HL-60 (cell line): ENCODE data around the gene CRELD2.
A peak's percentile ranks its signal among the peaks of the same experiment; 100 is the strongest.

Experiments used
- DNase-seq, 2 experiments: peaks; one replicate each; pipeline ENCODE4 v3.0.0-alpha.2; 2010 to 2020; ENCODE audit warnings: low read depth in 1 of 2, low spot score in 1 of 2
- H3K27ac ChIP-seq: fragments of 250-450 bp; sonication (Bioruptor Pico); replicated peaks from 2 replicates; pipeline ENCODE4 v1.5.1; 2020; ENCODE audit warnings: mild to moderate bottlenecking, moderate library complexity
- H3K27me3 ChIP-seq: fragments of 250-450 bp; sonication (Bioruptor Pico); 2 replicates; pipeline ENCODE4 v1.5.1; 2021; ENCODE audit warnings: mild to moderate bottlenecking, moderate library complexity; ENCODE audit not compliant: insufficient read depth, poor library complexity, severe bottlenecking
- H3K4me3 ChIP-seq: replicated peaks from 2 replicates; pipeline ENCODE4 v1.5.1; 2011; ENCODE audit warnings: mild to moderate bottlenecking, control low read depth, low read length; ENCODE audit not compliant: insufficient read depth
- GABPA ChIP-seq: IDR thresholded peaks from 2 replicates; pipeline ENCODE4 v1.6.1; 2012; ENCODE audit warnings: low read depth
- POLR2AphosphoS5 ChIP-seq: IDR thresholded peaks from 2 replicates; pipeline ENCODE4 v1.6.1; 2012; ENCODE audit warnings: low read depth
- SPI1 ChIP-seq: IDR thresholded peaks from 2 replicates; pipeline ENCODE4 v1.6.1; 2012; ENCODE audit warnings: low read depth, mild to moderate bottlenecking, borderline replicate concordance
- TF ChIP-seq, protein P1 (sequence below): IDR thresholded peaks from 2 replicates; pipeline ENCODE4 v1.6.1; 2012; ENCODE audit warnings: low read depth; ENCODE audit not compliant: insufficient replicate concordance
- TF ChIP-seq, protein P2 (sequence below): IDR thresholded peaks from one replicate; pipeline ENCODE4 v1.5.1; 2011; ENCODE audit warnings: low read length, control low read depth, inconsistent platforms; ENCODE audit not compliant: insufficient read depth

CRELD2 gene

DNA sequence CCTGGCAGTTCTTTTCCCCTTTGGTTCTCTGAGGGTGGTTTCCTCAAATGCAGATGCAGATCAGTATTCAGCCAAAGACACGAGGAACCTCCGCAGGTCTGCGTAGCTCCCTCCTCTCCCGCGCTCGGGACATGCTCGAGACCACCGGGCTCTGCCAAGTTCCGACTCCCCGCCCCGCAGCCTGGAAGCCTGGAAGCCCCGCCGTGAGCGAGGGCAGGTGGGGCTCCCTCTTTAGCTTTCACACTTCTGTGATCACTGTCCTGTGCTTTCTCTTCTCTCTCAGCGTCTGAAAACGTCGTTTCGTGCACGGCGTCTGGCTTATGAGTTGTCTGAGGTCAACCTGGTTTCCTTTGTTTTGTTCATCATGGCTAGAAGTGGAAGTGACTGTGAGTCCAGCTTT lies 38.2 kb upstream of the CRELD2 start:
- no peak for TF ChIP-seq POLR2AphosphoS5
- TF ChIP-seq, protein P1, sequence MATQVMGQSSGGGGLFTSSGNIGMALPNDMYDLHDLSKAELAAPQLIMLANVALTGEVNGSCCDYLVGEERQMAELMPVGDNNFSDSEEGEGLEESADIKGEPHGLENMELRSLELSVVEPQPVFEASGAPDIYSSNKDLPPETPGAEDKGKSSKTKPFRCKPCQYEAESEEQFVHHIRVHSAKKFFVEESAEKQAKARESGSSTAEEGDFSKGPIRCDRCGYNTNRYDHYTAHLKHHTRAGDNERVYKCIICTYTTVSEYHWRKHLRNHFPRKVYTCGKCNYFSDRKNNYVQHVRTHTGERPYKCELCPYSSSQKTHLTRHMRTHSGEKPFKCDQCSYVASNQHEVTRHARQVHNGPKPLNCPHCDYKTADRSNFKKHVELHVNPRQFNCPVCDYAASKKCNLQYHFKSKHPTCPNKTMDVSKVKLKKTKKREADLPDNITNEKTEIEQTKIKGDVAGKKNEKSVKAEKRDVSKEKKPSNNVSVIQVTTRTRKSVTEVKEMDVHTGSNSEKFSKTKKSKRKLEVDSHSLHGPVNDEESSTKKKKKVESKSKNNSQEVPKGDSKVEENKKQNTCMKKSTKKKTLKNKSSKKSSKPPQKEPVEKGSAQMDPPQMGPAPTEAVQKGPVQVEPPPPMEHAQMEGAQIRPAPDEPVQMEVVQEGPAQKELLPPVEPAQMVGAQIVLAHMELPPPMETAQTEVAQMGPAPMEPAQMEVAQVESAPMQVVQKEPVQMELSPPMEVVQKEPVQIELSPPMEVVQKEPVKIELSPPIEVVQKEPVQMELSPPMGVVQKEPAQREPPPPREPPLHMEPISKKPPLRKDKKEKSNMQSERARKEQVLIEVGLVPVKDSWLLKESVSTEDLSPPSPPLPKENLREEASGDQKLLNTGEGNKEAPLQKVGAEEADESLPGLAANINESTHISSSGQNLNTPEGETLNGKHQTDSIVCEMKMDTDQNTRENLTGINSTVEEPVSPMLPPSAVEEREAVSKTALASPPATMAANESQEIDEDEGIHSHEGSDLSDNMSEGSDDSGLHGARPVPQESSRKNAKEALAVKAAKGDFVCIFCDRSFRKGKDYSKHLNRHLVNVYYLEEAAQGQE: no peak
- TF ChIP-seq, protein P2, sequence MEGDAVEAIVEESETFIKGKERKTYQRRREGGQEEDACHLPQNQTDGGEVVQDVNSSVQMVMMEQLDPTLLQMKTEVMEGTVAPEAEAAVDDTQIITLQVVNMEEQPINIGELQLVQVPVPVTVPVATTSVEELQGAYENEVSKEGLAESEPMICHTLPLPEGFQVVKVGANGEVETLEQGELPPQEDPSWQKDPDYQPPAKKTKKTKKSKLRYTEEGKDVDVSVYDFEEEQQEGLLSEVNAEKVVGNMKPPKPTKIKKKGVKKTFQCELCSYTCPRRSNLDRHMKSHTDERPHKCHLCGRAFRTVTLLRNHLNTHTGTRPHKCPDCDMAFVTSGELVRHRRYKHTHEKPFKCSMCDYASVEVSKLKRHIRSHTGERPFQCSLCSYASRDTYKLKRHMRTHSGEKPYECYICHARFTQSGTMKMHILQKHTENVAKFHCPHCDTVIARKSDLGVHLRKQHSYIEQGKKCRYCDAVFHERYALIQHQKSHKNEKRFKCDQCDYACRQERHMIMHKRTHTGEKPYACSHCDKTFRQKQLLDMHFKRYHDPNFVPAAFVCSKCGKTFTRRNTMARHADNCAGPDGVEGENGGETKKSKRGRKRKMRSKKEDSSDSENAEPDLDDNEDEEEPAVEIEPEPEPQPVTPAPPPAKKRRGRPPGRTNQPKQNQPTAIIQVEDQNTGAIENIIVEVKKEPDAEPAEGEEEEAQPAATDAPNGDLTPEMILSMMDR: no peak
- no peak for TF ChIP-seq GABPA
- TF ChIP-seq SPI1: no peak
- H3K27me3 ChIP-seq: no peaks in the 10 kb centered on the region
- no peak overlapping the region for H3K4me3 ChIP-seq
- DNase-seq: peak in 1 of 2 experiments; percentile 39
- H3K27ac ChIP-seq: peak overlapping the region; percentile 58

DNA sequence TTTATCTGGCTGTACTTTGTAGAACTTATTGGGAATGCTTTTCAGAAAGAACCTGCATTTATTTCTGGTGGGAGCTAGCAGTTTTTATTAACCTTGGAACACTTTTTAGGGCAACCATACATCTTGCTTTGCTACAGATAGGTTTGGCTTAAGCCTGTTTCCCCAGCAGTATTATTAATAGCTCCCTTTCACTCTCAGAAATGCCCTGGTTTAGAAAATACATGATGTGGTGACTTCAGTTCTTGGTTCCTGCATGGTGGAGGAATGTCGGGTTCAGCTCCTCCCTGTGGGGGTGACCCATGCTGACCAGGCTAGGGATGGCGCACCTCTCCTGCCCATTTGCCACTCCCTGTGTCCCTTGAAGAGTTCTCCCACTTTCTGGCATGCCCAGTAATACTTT lies 36.6 kb upstream of the CRELD2 start:
- TF ChIP-seq, protein P2: no peak
- TF ChIP-seq SPI1 (no peak), GABPA (no peak), POLR2AphosphoS5 (no peak)
- TF ChIP-seq, protein P1: no peak
- H3K27ac ChIP-seq: no peak overlapping the region
- H3K4me3 ChIP-seq: no peak overlapping the region
- DNase-seq: no peak
- no peaks in the 10 kb centered on the region for H3K27me3 ChIP-seq

DNA sequence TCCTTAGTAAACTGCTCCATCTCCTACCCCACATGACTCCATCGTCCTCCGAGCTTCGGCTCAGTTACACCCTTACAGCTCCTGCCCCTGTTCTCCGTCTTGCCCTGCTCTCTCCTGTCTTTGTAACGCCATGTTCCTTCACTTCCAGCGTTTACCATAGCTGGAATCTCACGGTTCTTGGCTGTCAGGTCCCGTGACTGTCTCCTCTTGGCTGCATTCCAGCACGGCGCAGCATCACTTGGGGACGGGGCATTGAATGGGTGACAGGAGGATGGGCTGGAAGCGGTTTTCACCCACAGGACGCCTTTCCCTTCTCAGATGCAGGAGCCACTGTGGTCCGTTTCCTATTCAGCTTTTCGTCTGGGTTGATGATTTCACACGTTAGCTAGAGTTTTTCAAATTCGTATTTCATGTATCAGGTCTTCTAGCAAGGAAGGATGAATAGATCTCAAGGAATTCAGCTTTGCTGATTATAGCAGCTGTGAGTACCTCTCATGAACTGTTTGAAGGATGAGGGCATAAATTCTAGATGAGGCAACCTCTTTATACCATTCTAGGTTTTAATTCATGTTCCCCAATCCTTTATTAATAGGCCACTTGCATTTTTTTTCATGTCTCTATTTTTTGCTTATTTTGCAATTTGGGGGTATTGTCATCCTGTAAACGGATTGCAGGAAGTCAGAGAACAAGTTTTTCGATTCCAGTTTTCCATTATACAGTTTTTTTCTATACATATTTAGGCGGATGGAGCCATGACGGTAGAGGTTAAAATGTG lies 35.7 kb upstream of the CRELD2 start:
- DNase-seq: no peak
- Histone ChIP-seq H3K27ac (no peak overlapping the region), H3K27me3 (no peaks in the 10 kb centered on the region), H3K4me3 (no peak overlapping the region)
- TF ChIP-seq POLR2AphosphoS5 (no peak), GABPA (no peak), SPI1 (no peak)
- TF ChIP-seq, protein P1: no peak
- TF ChIP-seq, protein P2: no peak
